Cardiac septum (tissue), 1 donor: ENCODE measurements around the gene EXD1. TPM values are rescaled to one million over a fixed set of nuclear protein-coding genes. Genes with fewer than 3 reads are reported as not detected.
"Not testable (repeated sequence)": the region's sequence is repeated elsewhere in the genome, so short reads cannot be mapped to it uniquely, and the experiment has no call there.

Experiments
- DNase-seq: peaks from one replicate; pipeline ENCODE4 v3.0.0-alpha.2; 2020; ENCODE audit warnings: low spot score
- intact Hi-C: fragments of 100-400 bp; cut with DNase I; formaldehyde crosslinking; loops from one replicate; pipeline ENCODE4 v1.14.0; 2022
- total RNA-seq: library from RNA; stranded (reverse); fragmentation: NEBNext Ultra II Directional; extraction: Animal tissue kit (Norgen Biotek cat#: 25700); gene quantifications from one replicate; pipeline ENCODE4 v1.2.1, GENCODE V29; 2021
- donor health status: DM: no; HTN: no; CAD: no.

Gene EXD1
- total RNA-seq, 1 donor from 2014 or later = not detected

GRCh38 chr15:41153733-41154132, 76.8 kb downstream of the EXD1 start:
- DNase-seq = no peak
- intact Hi-C loops = no loop called here

DNA sequence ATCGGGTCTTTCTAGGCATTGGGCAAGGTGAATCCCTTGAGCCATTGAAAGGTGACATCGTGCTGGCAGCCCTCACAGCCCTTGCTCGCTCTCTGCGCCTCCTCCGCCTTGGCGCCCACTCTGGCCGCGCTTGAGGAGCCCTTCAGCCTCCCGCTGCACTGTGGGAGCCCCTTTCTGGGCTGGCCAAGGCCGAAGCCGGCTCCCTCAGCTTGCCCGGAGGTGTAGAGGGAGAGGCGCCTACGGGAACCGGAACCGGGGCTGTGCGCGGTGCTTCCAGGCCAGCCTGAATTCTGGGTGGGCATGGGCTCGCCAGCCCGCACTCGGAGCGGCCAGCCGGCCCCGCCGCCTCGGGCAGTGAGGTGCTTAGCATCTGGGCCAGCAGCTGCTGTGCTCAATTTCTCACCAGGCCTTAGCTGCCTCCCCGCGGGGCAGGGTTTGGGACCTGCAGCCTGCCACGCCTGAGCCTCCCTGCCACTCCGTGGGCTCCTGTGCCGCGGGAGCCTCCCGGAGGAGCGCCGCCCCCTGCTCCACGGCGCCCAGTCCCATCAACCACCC, 79.0 kb downstream of the EXD1 start:
- DNase-seq = no peak
- intact Hi-C loops = no loop called here

GRCh38 chr15:41150279-41150678, 80.3 kb downstream of the EXD1 start:
- no peak for DNase-seq
- intact Hi-C loops = no loop called here

- DNase-seq = no peak
- intact Hi-C loops = no loop called here
Measured at GRCh38 chr15:41148065-41148464, 82.5 kb downstream of the EXD1 start.

DNA sequence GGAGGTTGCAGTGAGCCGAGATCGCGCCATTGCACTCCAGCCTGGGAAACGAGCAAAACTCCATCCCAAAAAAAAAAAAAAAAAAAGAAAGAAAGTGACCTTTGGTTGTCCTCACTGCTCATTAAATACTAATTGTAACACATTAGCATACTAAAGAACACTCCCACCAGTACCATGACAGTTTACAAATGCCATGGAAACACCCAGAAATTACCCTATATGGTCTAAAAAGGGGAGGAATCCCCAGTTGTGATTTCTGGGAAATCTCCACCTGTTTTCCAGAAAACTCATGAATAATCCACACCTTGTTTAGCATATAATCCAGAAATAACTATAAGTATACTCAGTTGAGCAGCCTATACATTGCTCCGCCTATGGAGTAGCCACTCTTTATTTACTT, 90.9 kb downstream of the EXD1 start:
- intact Hi-C loops = no loop called here
- no peak for DNase-seq

DNA sequence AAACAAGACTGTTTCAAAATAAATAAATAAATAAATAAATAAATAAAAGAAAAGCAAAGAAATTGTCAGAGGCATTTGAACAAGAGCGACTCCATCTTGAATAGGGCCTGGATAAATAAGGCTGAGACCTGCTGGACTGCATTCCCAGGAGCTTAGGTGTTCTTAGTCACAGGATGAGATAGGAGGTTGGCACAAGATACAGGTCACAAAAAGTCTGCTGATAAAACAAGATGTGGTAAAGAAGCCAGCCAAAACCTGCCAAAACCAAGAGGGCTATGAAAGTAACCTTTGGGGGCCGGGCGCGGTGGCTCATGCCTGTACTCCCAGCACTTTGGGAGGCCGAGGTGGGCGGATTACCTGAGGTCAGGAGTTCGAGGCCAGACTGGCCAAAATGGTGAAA, 91.4 kb downstream of the EXD1 start:
- DNase-seq, intact Hi-C loops: not testable (repeated sequence)

GRCh38 chr15:41135580-41135979, 95.0 kb downstream of the EXD1 start:
- intact Hi-C loops = not testable (repeated sequence)

DNA sequence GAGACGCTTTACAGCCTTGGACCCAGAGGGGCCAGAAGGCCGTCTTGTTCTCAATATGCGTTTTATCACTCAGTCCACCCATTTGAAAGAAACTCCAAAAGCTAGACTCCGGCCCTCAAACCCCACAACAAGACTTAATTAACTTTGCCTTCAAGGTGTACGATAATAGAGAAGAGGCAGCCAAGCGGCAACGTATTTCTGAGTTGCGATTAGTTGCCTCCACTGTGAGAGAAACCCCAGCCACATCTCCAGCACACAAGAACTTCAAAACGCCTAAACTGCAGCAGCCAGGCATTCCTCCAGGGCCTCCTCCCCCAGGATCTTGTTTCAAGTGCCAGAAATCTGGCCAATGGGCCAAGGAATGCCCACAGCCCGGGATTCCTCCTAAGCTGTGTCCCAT, 97.1 kb downstream of the EXD1 start:
- no peak for DNase-seq
- intact Hi-C loops = no loop called here

More at GRCh38 chr15:41135580-41135979, 95.0 kb downstream of the EXD1 start:
- DNase-seq = not testable (repeated sequence)

Other genes with a start within 250 kb of the EXD1 start
- gene INO80, start 114.5 kb downstream of the EXD1 start, total RNA-seq = 13.3 TPM
- 104 TPM for gene CHP1, start 511 bp upstream of the EXD1 start, total RNA-seq
- gene OIP5, start 101.8 kb upstream of the EXD1 start, total RNA-seq = not detected
- 1.1 TPM for gene NUSAP1, start 102.1 kb upstream of the EXD1 start, total RNA-seq
- 29.7 TPM for gene NDUFAF1, start 171.7 kb upstream of the EXD1 start, total RNA-seq
- gene RTF1, start 186.3 kb upstream of the EXD1 start, total RNA-seq = 26.8 TPM